Astrocyte (in vitro differentiated cells and primary cell): ENCODE measurements around the gene PIBF1. TPM values are rescaled to one million over a fixed set of nuclear protein-coding genes. Genes with fewer than 3 reads are reported as not detected.
A peak's percentile ranks its signal among the peaks of the same experiment; 100 is the strongest.

Experiments
- DNase-seq: peaks from one replicate; pipeline ENCODE4 v3.0.0-alpha.2; 2010; ENCODE audit warnings: low read depth
- FAIRE-seq: peaks from 2 replicates; lab custom pipeline; 2011; peaks lifted over from hg19 to GRCh38; lab: Jason Lieb, UNC
- H2AFZ ChIP-seq: 2 replicates; pipeline ENCODE4 v1.6.0; 2012; ENCODE audit warnings: low read depth, low read length, inconsistent platforms
- H3K27ac ChIP-seq: 2 replicates; pipeline ENCODE4 v1.5.1; 2011; ENCODE audit warnings: low read depth, low read length, inconsistent platforms
- H3K27me3 ChIP-seq: 2 replicates; pipeline ENCODE4 v1.6.0; 2011; ENCODE audit warnings: low read length, inconsistent platforms; ENCODE audit not compliant: insufficient read depth
- H3K36me3 ChIP-seq: 2 replicates; pipeline ENCODE4 v1.5.1; 2011; ENCODE audit warnings: low read length, inconsistent platforms; ENCODE audit not compliant: insufficient read depth
- H3K4me1 ChIP-seq: 2 replicates; pipeline ENCODE4 v1.5.1; 2011; ENCODE audit warnings: low read length, inconsistent platforms; ENCODE audit not compliant: insufficient read depth
- H3K4me2 ChIP-seq: 2 replicates; pipeline ENCODE4 v1.6.0; 2012; ENCODE audit warnings: low read length, inconsistent platforms
- H3K4me3 ChIP-seq: 2 replicates; pipeline ENCODE4 v1.5.1; 2011; ENCODE audit warnings: low read depth, mild to moderate bottlenecking, low read length, inconsistent platforms; ENCODE audit not compliant: insufficient read depth
- H3K79me2 ChIP-seq: 2 replicates; pipeline ENCODE4 v1.6.0; 2012; ENCODE audit warnings: mild to moderate bottlenecking, low read length, inconsistent platforms; ENCODE audit not compliant: insufficient read depth
- H3K9ac ChIP-seq: 2 replicates; pipeline ENCODE4 v1.6.0; 2012; ENCODE audit warnings: mild to moderate bottlenecking, low read length, inconsistent platforms
- H3K9me3 ChIP-seq: 2 replicates; pipeline ENCODE4 v1.5.1; 2012; ENCODE audit warnings: low read depth, mild to moderate bottlenecking, low read length, inconsistent platforms; ENCODE audit not compliant: insufficient read depth
- H4K20me1 ChIP-seq: 2 replicates; pipeline ENCODE4 v1.6.0; 2012; ENCODE audit warnings: low read length, inconsistent platforms; ENCODE audit not compliant: insufficient read depth
- H3K27ac Mint-ChIP-seq: one replicate; pipeline ENCODE4 v1.8.0; 2021; ENCODE audit warnings: mild to moderate bottlenecking, mixed read lengths; ENCODE audit not compliant: unreplicated experiment
- H3K27me3 Mint-ChIP-seq: one replicate; pipeline ENCODE4 v1.8.0; 2021; ENCODE audit warnings: low read depth, mixed read lengths; ENCODE audit not compliant: unreplicated experiment
- H3K36me3 Mint-ChIP-seq: one replicate; pipeline ENCODE4 v1.8.0; 2021; ENCODE audit warnings: low read depth, mixed read lengths; ENCODE audit not compliant: unreplicated experiment
- H3K4me1 Mint-ChIP-seq: one replicate; pipeline ENCODE4 v1.8.0; 2021; ENCODE audit warnings: low read depth, mixed read lengths; ENCODE audit not compliant: unreplicated experiment
- H3K4me3 Mint-ChIP-seq: one replicate; pipeline ENCODE4 v1.8.0; 2021; ENCODE audit warnings: mild to moderate bottlenecking, moderate library complexity, mixed read lengths; ENCODE audit not compliant: unreplicated experiment
- H3K9me3 Mint-ChIP-seq: one replicate; pipeline ENCODE4 v1.8.0; 2021; ENCODE audit warnings: mild to moderate bottlenecking, mixed read lengths; ENCODE audit not compliant: unreplicated experiment
- EZH2 ChIP-seq: IDR thresholded peaks from 2 replicates; pipeline ENCODE4 v1.6.1; 2012; ENCODE audit warnings: mild to moderate bottlenecking, low read length, inconsistent platforms; ENCODE audit not compliant: insufficient read depth
- total RNA-seq: library from RNA; stranded (reverse); gene quantifications from 2 replicates; pipeline ENCODE4 v1.2.1, GENCODE V29; 2021
- TF ChIP-seq, protein P1 (sequence below): IDR thresholded peaks from 2 replicates; pipeline ENCODE4 v1.5.1; 2011; ENCODE audit warnings: low read depth, mild to moderate bottlenecking, inconsistent platforms, low read length, moderate library complexity; ENCODE audit not compliant: insufficient read depth

PIBF1 gene
- total RNA-seq, 1 donor from 2014 or later, result 19.3 TPM

DNA sequence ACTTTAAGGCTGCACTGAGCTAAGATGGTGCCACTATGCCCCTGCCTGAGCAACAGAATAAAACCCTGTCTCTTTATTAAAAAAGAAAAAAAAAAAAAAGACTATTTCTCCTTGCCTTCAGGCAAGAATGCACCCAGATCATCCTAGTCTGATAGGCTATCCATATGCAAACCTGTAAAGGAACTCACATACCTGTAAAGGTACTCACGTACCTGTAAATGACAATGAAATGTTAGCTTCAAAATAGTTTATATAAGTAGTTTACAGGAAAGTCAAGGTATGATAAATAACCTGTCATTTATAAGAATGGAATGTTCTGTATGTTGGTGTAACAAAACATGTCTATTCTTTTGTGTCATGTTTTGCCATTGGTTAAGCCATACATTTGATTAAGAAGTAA, 86.3 kb downstream of the PIBF1 start:
- Mint-ChIP-seq H3K4me1 (no peaks in the 10 kb centered on the region), H3K4me3 (no peak overlapping the region), H3K36me3 (peaks cover 4% of the 10 kb centered on the region), H3K9me3 (no peaks in the 10 kb centered on the region), H3K27me3 (no peaks in the 10 kb centered on the region), H3K27ac (no peak overlapping the region)
- no peak overlapping the region for H3K4me2 ChIP-seq
- no peak overlapping the region for H2AFZ ChIP-seq
- H3K36me3 ChIP-seq, result no peaks in the 10 kb centered on the region
- no peak overlapping the region for H3K4me3 ChIP-seq
- TF ChIP-seq, protein P1, sequence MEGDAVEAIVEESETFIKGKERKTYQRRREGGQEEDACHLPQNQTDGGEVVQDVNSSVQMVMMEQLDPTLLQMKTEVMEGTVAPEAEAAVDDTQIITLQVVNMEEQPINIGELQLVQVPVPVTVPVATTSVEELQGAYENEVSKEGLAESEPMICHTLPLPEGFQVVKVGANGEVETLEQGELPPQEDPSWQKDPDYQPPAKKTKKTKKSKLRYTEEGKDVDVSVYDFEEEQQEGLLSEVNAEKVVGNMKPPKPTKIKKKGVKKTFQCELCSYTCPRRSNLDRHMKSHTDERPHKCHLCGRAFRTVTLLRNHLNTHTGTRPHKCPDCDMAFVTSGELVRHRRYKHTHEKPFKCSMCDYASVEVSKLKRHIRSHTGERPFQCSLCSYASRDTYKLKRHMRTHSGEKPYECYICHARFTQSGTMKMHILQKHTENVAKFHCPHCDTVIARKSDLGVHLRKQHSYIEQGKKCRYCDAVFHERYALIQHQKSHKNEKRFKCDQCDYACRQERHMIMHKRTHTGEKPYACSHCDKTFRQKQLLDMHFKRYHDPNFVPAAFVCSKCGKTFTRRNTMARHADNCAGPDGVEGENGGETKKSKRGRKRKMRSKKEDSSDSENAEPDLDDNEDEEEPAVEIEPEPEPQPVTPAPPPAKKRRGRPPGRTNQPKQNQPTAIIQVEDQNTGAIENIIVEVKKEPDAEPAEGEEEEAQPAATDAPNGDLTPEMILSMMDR, result no peak
- TF ChIP-seq EZH2, result no peak
- H3K79me2 ChIP-seq, result no peaks in the 10 kb centered on the region
- H3K27ac ChIP-seq, result no peak overlapping the region
- no peak overlapping the region for H3K9ac ChIP-seq
- H4K20me1 ChIP-seq, result no peaks in the 10 kb centered on the region
- FAIRE-seq, result no peak
- H3K9me3 ChIP-seq, result no peaks in the 10 kb centered on the region
- DNase-seq, result no peak
- no peaks in the 10 kb centered on the region for H3K27me3 ChIP-seq
- no peaks in the 10 kb centered on the region for H3K4me1 ChIP-seq

DNA sequence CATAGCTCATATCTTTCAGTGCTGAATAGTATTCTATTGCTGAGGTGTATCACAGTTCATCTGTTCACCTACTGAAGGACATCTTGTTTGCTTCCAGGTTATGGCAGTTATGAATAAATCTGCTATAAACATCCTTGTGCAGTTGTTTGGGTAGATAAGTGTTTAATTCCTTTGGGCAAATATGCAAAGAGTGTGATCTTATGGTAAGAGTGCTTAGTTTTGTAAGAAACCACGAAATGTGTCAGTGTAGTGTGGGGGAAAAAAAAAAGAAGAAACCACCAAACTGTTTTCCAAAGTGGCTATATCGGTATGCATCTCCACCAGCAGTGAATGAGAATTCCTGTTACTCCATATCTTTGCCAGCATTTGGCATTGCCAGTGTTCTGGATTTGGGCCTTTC, 93.3 kb downstream of the PIBF1 start:
- H3K27ac ChIP-seq, result no peak overlapping the region
- H4K20me1 ChIP-seq, result no peaks in the 10 kb centered on the region
- peak; percentile 23 for FAIRE-seq
- H3K36me3 ChIP-seq, result no peaks in the 10 kb centered on the region
- H3K27me3 ChIP-seq, result no peaks in the 10 kb centered on the region
- peak; percentile 36 for DNase-seq
- Mint-ChIP-seq H3K36me3 (peaks cover 2% of the 10 kb centered on the region), H3K4me3 (no peak overlapping the region), H3K9me3 (no peaks in the 10 kb centered on the region), H3K4me1 (no peaks in the 10 kb centered on the region), H3K27ac (no peak overlapping the region), H3K27me3 (no peaks in the 10 kb centered on the region)
- no peak overlapping the region for H2AFZ ChIP-seq
- no peak overlapping the region for H3K9ac ChIP-seq
- H3K4me1 ChIP-seq, result no peaks in the 10 kb centered on the region
- H3K4me2 ChIP-seq, result no peak overlapping the region
- no peak for TF ChIP-seq EZH2
- TF ChIP-seq, protein P1, result no peak
- no peak overlapping the region for H3K4me3 ChIP-seq
- H3K9me3 ChIP-seq, result no peaks in the 10 kb centered on the region
- no peaks in the 10 kb centered on the region for H3K79me2 ChIP-seq

DNA sequence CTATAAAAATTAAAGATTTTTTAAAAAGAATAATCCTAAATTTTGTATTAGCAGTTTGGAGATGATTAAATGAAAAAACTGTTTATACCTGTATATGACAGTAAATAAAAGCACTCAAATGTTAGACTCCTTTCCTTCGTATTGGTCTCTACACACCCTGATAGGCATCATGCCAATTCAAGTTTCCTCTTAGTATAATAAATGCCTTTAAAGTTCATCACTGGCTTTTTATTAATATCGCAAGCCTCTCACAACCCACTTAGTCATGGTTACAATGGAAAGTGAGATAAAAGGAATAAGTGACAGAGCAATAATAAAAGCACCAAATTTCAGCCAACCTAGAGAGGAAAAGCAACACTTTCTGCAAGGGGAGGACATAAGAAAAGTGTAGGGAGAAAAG, 102.2 kb downstream of the PIBF1 start:
- no peaks in the 10 kb centered on the region for H3K4me1 Mint-ChIP-seq

More for the DNA sequence above, 102.2 kb downstream of the PIBF1 start:
- Histone ChIP-seq H3K79me2 (no peaks in the 10 kb centered on the region), H3K9me3 (no peaks in the 10 kb centered on the region), H3K27ac (no peak overlapping the region), H3K27me3 (no peaks in the 10 kb centered on the region), H3K4me1 (no peaks in the 10 kb centered on the region), H3K4me3 (no peak overlapping the region), H2AFZ (no peak overlapping the region), H3K4me2 (no peak overlapping the region), H3K9ac (no peak overlapping the region), H3K36me3 (no peaks in the 10 kb centered on the region), H4K20me1 (no peaks in the 10 kb centered on the region)
- FAIRE-seq (no peak), DNase-seq (no peak)
- no peaks in the 10 kb centered on the region for H3K9me3 Mint-ChIP-seq
- H3K4me3 Mint-ChIP-seq, result no peak overlapping the region
- TF ChIP-seq, protein P1, result no peak
- no peak for TF ChIP-seq EZH2
- peaks cover 9% of the 10 kb centered on the region for H3K36me3 Mint-ChIP-seq
- H3K27me3 Mint-ChIP-seq, result no peaks in the 10 kb centered on the region
- H3K27ac Mint-ChIP-seq, result no peak overlapping the region
